Activated CD4-positive, CD25-positive, alpha-beta regulatory T cell (primary cell): ENCODE data around the gene ATP8B4.

Experiments used
- DNase-seq, 4 experiments: peaks; one replicate each; lab custom pipeline; 2025; lab: John Stamatoyannopoulos, UW

ATP8B4 gene

DNA sequence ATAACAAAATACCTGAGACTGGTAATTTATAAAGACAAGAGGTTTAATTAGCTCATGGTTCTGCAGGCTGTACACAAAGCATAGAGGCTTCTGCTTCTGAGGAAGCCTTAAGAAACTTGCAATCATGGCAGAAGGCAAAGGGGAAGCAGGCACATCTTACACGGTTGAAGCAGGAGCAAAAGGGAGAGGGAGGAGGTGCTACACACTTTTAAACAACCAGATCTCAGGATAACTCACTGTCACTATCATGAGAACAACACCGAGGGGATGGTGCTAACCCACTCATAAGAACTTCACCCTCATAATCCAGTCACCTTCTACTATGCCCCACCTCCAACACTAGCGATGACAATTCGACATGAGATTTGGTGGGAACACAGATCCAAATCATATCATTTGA, 54.4 kb downstream of the ATP8B4 start:
- no peak for DNase-seq

DNA sequence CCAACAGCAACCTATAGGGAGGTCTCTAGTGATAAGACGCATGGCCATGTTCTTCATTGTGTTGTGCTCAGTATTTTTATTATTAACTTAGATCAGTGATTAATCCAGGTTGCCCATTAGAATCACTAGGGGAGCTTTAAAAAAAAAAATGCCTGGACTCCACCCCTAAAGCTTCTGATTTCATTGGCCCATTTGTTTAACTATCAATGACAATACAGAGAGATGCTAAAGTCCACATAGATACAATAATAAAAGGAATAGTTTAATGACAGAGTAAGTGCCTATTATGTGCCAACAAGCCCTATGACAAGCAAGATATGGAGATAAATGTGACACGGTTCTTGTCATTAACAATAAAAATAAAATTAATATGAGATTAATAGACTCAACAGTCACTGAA, 55.8 kb downstream of the ATP8B4 start:
- no peak for DNase-seq

DNA sequence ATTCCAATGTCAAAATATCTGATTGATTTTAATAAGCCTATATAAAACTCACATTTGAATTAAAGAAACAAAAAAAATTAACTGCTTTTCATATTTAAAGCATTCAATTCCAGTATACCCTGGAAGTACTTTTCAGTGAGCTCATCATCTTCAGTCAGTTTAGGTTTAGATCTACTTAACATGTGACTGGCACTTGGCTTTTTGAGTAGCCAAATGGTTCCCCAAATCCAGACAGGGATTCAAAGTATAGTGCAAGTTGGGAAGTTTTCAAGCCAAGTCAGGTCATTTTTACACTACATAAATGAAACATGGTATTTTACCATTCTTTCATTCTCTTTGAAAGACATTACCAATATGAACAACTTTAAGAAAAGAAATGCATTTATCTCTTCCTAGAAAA, 57.5 kb downstream of the ATP8B4 start:
- no peak for DNase-seq

DNA sequence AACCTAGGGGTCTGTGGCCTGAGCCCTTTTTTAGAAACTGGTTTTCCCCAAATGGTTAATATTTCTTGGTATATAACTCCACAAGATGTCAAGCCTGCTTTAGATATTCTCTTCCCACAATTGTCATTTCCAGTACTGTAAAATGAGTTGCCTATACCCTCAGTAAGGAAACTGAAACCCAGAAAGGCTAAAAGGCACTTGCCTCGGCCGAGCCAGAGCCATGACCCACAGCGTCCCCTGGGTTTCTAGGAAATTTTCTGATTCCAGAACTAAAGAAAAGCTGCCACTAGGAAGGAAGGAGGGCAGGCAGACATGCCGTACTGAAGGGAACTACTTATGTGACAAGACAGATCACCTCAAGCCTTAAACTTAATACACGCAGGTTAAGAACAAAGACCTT, 59.1 kb downstream of the ATP8B4 start:
- no peak for DNase-seq

DNA sequence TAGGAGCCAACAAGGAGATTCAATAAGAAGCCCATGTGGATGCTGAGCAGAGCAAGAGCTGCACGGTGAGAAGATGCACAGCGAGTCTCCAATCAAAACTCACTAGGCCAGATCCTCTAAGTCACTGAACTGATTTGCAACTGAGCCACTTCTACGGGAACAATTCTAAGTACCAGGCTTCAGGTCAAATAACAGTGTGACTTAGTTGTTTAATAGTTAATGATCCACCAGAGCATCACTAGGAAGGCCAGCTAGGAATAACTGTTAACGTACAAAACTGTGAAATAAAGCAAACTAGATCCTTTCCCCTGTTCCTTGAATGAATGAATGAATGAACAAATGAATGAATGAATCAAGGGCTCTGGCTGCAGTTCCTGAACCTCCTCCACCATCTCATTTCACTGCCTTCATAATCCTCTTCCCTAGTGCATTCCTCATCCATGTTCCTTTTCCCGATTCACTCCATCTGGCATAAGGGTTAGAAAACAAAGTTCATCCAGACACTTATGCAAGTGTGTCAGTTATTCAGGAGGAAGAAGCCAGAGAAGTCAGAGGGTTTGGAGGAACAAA, 59.7 kb downstream of the ATP8B4 start:
- no peak for DNase-seq

DNA sequence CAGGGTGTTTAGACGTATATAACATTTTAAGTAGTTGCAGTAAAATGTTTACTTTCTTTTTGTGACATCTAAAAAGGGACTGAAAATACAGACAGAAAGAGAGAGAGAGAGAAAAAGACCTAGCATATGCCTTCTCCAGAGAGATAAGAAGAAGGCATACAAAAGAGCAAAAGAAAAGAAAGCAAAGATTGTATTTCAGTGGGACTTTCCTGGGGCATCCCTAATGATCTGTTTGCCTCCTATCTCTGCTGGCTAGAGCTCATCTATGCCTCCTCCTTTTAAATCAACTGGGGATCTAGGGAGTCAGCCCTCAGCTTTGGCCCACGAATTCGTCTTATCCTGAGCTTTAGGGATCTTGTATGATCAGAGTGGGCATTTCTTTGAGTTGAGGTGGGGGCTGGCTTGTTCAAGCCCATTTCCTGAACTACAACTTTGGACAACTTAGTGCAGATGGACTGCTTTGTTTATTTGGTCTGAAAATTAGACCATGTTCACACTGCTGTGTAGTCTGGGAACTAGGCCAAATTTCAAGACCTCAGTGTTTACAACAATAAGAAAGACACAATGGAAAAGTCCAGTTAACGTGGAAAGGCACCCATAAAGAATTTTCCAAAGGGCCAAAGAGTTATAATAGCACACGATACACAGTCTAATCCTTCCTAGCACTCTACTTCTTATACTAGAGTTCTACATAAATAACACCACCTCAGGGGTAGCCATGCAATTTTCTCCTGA, 61.0 kb downstream of the ATP8B4 start:
- no peak for DNase-seq

DNA sequence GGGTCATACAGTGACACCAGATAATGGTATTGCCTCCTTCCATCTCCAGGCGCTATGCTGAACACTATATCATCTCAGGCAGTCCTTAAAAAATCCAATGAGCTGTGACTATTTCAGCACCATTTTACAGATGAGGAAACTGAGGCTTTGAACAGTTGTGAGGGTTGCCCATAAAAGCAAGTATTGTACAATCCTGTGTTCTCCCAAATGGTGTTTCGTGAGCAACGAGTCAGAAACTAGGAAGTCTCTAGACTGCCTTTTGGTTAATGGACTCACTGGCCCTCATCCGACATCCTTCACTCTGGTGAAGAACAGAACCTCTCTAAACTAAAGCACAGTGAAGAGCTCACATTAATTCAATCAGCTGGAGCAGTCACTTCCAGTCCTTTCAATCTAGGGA, 61.8 kb downstream of the ATP8B4 start:
- no peak for DNase-seq

DNA sequence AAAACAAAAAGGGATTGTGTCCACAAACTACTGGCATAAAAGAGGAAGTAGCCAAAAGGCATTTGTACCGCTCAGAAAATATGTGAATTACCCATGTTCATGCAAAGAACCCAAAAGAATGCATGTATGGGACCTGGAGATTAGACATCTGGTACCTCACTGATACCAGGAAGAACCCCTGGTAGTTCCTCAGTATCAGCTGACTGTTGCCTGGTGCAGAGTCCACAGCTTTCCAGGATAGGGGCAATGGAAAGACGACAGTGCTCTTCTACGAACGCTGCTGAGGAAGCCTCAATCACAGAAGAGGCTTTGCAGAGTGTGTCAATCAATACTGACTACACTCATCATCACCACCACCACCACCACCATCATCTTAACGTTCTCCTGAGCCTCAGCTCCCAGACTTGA, 63.3 kb downstream of the ATP8B4 start:
- DNase-seq, result no peak

DNA sequence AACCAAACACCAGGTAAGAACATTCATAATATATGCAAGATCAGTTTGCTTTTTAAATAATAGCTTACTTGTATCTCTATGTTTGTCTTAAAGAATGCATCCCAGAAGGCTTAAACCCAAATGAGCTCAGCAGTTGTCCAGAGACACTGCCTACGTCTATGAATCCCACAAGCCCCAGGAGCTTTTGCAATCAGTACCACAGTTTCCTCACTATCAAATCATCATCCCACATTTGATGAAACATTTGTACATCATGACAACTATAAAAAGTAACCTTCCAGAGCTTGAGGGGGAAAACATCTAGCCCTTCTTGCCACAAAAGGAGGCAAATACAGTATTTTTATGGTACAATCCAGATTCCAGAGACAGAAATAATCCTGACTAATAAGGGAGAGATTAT, 63.7 kb downstream of the ATP8B4 start:
- DNase-seq, result no peak

DNA sequence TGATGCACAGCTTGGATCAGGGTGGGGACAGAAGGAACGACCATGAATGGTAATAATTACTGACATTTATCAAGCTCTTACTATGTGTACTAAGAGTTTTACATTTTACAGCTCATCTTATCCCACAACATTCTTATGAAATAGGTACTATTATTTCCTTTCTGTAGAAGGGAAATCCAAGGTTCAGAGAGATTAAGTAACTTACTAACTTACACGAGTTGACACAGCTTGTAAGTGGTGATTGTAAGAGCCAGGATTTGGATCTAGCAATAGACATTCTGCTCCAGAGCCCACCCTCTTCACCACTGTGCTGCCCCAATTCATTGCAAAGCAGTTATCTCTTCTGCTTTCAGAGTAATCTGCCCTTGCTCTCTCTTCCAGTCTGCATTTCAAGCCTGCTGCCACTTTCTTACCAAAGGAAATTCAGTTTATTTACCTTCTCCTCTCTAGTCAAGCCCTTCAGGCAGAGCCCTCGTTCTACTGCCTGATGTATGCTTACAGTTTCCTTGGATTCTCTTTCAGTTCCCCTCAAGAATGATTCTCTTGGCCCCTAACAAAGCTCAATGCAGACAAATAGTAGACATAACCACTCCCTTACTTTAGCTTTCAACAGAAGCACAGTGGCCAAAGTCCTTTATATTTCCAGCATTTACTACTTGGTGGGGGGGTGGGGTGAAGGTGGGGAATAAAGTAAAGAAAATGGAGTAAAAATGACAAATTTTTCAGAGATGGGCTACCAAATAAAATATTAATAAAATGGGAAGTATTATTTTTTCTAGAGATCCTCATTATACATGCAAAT, 65.8 kb downstream of the ATP8B4 start:
- no peak for DNase-seq

DNA sequence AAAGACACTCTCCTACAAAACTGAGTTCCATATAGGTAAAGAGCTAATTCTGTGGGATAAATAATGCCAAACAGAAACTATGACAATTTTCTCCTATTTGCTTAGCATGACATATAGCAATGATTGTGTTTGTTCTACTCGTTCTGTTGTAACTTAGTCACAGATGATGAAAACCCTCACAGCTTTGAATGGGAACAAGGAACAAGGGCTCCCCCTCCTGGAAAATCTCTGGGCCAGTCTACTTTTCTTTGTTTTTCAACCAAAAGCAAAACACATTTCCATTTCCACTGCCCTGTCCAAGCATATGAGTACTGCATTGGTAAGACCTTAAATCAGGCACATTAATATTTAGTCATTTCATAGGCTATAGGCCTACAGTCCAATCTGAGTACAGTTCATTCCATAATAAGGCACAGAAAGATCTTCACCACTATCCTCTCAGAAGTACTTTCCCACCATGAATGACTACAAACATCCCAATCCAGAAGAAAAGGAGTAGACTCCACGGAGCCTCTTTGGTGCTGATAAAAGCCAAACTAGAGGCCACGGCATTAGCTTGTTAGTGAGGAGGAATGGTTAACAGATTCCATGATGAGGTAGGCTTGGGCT, 67.1 kb downstream of the ATP8B4 start:
- DNase-seq, result no peak

DNA sequence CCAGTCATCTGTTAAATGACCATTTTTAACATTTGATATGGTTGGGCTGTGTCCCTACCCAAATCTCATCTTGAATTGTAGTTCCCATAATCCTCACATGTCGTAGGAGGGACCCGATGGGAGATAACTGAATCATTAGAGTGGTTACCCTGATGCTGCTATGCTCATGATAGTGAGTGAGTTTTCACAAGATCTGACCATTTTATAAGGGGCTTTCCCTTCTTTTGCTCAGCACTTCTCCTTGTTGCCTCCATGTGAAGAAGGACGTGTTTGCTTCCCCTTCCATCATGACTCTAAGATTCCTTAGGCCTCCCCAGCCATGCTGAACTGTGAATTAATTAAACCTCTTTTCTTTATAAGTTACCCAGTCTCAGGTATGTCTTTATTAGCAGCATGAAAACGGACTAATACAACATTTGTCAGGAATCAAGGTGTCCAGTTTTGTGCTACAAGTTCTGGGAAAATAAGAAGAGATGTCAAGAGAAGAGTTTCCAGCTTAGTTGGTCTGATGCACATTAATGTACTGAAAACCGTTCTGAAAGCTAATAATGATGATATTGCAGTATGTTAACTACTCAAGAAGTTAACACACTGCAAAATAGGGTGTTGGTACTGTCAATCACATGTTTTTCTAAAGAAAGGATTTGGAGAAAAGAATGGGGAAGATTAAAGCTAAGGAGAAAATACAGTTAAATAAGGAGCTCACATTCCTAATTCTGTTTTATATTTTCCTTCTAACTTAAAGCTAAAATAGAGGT, 67.9 kb downstream of the ATP8B4 start:
- DNase-seq, result no peak

DNA sequence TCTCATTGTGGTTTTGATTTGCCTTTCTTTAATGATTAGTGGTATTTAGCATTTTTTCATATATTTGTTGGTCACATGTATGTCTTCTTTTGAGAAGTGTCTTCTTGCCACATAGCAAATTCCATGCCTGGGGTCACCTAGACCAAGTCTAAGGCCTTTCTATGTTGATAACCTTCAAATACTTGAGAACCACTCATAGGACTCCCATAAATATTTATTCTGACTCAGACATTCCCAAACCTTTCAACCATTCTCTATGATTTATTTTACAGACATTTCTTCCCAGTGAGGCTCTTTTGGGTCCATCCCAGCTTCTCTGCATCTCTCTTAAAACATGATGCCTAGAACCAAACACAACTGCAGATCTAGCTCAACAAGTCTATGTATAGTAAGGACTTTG, 69.2 kb downstream of the ATP8B4 start:
- DNase-seq, result no peak

DNA sequence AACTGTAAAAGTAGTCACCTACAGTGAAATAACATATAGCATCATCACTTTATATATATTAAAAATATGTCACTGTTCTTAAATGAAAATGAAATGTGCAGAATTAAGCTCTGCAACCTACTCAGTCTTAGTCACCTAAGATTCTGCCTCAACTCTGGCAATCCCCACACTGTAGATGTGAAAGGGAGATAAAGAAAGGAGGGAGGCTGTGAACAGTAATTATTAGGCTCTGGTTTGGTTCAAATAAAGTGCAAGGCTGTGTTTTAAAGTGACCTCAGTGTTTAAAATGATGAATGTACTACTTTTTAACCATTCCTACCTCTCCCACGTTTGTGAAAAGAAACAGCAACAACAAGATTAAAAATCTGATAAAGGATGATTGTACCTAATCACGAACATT, 72.2 kb downstream of the ATP8B4 start:
- DNase-seq, result no peak

DNA sequence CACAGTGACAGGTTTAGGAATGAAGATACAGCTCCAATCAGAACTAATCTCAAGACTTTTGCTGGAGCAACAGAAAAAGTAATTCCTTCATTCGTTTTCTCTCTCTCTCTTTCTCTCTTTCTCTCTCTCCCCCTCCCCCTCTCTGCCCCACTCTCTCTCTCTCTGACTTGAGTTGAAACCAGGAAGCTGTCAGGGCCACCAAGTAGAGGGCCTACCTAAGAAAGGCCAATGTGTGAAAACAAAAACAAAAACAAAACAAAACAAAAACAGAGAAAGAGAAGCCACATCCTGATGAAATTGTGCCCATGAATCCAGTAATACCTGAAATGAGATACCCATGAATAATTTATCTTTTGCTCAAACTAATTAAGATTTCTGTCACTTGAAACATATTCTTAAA, 72.9 kb downstream of the ATP8B4 start:
- no peak for DNase-seq

DNA sequence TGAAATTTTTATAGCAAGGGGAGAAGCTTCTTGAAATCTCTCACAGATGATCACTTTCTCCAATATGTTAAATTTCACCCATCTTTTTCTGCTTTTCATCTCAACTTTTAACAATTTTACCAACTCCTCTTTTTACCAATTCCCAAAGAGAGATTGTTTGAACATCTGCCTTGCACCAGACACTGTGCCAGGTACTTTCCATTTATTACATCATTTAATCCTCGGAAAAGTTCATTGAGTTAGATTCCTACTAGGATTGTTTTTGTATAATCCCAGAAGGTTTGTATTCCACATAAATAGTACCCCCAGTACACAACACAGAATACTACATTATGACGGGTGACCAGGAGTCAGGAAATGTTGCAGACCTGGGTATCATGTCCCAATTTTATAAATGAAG, 74.1 kb downstream of the ATP8B4 start:
- DNase-seq, result no peak

DNA sequence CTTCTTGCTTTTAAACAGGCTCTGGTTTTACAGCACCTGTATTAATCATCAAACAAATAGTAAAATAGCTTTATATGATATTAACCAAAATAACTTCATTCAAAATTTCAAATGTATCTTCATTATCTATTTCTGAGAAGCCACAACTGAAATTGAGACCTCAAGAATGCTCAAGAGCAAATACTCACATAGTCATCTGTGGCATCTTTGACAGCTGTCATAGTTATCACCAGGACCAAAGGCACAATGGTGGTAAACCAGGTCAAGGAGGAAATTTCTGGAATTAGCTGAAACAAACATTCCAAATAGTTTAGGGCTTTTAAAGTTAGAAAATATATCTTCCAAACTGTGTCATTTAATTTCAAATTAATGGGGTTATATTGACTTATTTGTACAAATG, 74.6 kb downstream of the ATP8B4 start:
- DNase-seq, result no peak

DNA sequence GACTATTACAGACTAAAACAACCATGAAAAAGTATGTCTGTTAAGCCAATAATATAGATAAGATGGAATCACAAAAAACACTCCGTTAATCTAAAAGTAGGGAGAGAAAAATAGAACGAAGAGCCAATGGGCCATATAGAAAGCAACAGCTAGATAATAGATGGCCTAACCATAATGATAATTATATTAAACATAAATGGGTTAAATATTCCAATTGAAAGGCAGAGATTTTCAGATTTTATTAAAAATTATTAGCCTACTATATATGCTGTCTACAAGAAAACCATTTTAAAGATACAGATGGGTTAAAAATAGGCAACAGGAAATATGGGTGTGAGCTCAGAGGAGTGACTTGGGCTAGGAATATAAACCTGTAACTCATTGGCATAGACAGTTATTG, 76.3 kb downstream of the ATP8B4 start:
- no peak for DNase-seq

DNA sequence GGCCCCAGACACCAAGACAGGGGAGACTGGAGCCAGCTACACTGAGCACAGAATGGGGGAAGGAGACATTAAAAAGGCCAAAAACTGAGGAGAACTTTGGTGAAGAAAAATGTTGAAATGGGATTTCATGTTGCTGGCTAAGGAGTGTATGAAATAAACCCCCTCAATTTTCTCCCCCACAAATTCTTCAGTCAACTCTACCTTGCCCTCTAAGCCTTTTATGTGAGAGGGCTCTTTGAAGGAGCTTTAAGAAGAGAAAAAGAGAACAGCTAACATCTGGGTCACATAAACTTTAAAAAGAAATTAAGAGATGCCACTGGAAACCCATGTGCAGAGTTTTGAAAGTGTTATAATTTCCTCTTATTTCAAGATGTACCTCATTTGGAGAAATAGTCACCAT, 88.6 kb downstream of the ATP8B4 start:
- DNase-seq, result no peak

DNA sequence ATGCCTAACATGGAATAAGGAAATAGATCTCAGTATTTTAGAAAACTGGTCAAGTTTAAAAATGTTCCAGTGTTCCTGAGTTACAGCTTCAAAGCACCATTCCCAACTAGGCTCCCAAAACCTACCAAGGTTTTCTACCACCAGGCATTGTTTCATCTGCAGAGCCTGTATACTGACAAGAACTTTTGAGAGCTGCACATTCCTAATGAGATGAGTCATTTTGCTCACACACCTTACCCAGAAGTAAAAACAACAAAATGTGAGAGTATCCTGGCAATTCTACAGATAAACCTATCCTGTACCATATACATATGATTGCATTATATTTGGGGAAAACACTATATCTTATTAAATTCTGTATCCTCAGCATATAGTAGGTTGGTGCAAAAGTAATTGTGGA, 90.7 kb downstream of the ATP8B4 start:
- no peak for DNase-seq

DNA sequence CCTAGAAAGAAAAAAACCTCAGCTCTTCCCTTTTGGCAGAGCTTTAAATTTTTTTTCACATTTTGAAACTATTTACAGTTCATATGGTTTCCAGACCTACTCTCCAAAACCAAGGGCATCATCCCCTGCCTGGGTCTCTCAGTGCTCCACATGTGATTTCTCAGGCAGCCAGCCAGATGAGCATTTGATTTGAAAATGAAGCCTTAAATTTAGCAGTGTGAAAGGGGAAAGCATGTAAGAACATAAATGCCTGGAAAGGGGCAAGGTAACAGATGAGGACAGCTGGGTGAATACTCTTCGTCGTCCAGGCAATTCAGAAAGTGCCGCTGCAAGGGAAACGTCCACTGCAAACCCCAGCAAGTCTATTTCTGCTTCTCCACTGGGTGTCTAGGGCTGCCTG, 94.8 kb downstream of the ATP8B4 start:
- no peak for DNase-seq

DNA sequence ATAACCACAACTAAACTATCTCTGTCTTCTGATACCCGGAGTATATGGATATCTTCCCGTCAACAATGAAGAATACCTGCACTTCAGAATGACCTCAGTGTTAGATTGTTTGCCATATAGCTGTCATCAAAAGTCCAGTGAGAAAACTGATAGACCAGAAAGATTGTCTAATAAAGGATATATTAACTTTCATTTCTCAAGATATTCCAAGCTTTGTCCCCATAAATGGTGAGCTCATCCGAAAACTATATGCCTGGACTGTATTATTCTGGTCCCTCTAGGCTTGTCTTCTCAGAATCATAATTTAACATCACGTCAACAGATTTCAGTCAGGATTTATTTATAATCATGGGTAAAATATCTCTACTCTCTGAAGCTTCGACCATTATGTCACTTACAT, 100.5 kb downstream of the ATP8B4 start:
- DNase-seq, result no peak
